ENCODE measurements around the gene FHIT.

Gene FHIT

GRCh38 chr3:60603860-60604259, 647.4 kb downstream of the FHIT start:
- TF ChIP-seq, protein P1, sequence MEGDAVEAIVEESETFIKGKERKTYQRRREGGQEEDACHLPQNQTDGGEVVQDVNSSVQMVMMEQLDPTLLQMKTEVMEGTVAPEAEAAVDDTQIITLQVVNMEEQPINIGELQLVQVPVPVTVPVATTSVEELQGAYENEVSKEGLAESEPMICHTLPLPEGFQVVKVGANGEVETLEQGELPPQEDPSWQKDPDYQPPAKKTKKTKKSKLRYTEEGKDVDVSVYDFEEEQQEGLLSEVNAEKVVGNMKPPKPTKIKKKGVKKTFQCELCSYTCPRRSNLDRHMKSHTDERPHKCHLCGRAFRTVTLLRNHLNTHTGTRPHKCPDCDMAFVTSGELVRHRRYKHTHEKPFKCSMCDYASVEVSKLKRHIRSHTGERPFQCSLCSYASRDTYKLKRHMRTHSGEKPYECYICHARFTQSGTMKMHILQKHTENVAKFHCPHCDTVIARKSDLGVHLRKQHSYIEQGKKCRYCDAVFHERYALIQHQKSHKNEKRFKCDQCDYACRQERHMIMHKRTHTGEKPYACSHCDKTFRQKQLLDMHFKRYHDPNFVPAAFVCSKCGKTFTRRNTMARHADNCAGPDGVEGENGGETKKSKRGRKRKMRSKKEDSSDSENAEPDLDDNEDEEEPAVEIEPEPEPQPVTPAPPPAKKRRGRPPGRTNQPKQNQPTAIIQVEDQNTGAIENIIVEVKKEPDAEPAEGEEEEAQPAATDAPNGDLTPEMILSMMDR (IDR thresholded peaks at IDR 0.05; ENCODE audit: insufficient read depth, missing control alignments), result no peak
- DNase-seq (ENCODE audit: insufficient read length, low spot score), result no peak
- FAIRE-seq, result no peak

DNA sequence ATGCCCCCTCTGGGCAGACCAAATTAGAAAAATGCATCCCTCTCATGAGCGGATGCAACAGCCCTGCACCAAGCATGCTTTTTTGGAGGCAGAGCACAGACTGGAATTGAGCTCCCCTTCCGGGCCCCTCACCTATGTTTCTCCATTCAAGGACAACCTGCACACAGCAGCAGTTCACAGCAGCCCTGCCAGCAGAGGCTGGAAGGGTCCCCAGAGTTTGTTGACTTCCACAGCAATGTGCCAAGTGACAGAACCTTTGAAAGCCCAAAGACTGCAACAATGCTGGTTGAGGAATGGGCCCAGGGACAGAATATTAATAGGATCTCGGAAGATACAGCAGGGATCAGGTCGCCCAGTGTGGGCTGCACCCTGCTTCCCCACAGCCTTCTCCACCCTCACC, 650.4 kb downstream of the FHIT start:
- TF ChIP-seq, protein P1 (IDR thresholded peaks at IDR 0.05; ENCODE audit: insufficient read depth, missing control alignments), result no peak
- no peak for FAIRE-seq
- no peak for DNase-seq (ENCODE audit: insufficient read length, low spot score)

GRCh38 chr3:60599586-60599985, 651.7 kb downstream of the FHIT start:
- TF ChIP-seq, protein P1 (IDR thresholded peaks at IDR 0.05; ENCODE audit: insufficient read depth, missing control alignments), result no peak
- no peak for FAIRE-seq
- DNase-seq (ENCODE audit: insufficient read length, low spot score), result no peak

GRCh38 chr3:60598671-60599070, 652.6 kb downstream of the FHIT start:
- TF ChIP-seq, protein P1 (IDR thresholded peaks at IDR 0.05; ENCODE audit: insufficient read depth, missing control alignments), result no peak
- DNase-seq (ENCODE audit: insufficient read length, low spot score) (no peak), FAIRE-seq (no peak)

- DNase-seq (ENCODE audit: insufficient read length, low spot score) (no peak), FAIRE-seq (no peak)
- TF ChIP-seq, protein P1 (IDR thresholded peaks at IDR 0.05; ENCODE audit: insufficient read depth, missing control alignments), result no peak
These were observed 657.2 kb downstream of the FHIT start for GRCh38 chr3:60594025-60594424.

- FAIRE-seq (no peak), DNase-seq (ENCODE audit: insufficient read length, low spot score) (no peak)
- TF ChIP-seq, protein P1 (IDR thresholded peaks at IDR 0.05; ENCODE audit: insufficient read depth, missing control alignments), result no peak
These were observed 660.0 kb downstream of the FHIT start for GRCh38 chr3:60591267-60591666.

DNA sequence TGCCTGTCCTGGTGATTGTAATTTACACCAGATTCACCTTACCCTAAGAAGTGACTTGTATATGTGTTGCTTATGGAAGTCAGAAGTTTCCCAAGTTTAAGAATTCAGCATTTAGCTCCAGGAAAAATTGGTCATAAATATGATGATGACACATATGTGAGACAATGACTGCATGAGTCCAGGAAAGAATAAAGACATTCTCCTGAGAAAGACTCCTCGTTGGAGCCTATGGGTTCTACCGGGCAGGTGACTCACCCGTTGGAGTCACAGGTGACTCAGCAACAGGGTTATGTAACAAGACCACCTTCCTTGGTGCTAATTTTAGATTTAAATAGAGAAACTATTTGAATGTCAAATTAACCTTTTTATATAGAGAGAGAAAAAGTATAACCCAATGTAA, 662.4 kb downstream of the FHIT start:
- FAIRE-seq (no peak), DNase-seq (ENCODE audit: insufficient read length, low spot score) (no peak)
- TF ChIP-seq, protein P1 (IDR thresholded peaks at IDR 0.05; ENCODE audit: insufficient read depth, missing control alignments), result no peak

Measured in D721Med (cell line).